ENCODE measurements around the gene KLHDC1.

DNA sequence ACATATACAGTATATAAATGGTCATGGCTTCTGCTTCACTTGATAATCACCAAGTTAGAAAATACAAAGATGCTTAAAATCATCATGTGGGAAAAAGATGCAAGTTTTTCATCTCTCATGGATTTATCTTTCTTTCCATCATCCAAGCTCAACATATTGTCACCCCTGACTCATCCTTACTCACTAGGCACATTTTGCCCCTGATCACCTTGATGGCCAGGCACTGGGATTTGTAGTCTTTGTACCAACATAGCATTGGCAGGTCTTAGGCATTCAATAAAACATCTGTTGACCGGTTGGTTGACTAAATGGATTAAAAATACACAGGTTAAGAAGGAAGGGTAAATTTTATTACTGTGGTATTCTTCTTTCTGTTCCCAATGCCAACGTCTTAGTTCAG is 103.1 kb downstream of the KLHDC1 start:
- no peak for TF ChIP-seq TAF1 (conservative IDR thresholded peaks at IDR 0.05)
- TF ChIP-seq, protein P1, sequence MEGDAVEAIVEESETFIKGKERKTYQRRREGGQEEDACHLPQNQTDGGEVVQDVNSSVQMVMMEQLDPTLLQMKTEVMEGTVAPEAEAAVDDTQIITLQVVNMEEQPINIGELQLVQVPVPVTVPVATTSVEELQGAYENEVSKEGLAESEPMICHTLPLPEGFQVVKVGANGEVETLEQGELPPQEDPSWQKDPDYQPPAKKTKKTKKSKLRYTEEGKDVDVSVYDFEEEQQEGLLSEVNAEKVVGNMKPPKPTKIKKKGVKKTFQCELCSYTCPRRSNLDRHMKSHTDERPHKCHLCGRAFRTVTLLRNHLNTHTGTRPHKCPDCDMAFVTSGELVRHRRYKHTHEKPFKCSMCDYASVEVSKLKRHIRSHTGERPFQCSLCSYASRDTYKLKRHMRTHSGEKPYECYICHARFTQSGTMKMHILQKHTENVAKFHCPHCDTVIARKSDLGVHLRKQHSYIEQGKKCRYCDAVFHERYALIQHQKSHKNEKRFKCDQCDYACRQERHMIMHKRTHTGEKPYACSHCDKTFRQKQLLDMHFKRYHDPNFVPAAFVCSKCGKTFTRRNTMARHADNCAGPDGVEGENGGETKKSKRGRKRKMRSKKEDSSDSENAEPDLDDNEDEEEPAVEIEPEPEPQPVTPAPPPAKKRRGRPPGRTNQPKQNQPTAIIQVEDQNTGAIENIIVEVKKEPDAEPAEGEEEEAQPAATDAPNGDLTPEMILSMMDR (IDR thresholded peaks at IDR 0.05; ENCODE audit: low read depth, low read length, missing input control) = no peak
- TF ChIP-seq, protein P2, sequence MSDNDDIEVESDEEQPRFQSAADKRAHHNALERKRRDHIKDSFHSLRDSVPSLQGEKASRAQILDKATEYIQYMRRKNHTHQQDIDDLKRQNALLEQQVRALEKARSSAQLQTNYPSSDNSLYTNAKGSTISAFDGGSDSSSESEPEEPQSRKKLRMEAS (IDR thresholded peaks at IDR 0.05) = no peak
- TF ChIP-seq FOXA1 (IDR thresholded peaks at IDR 0.05) = no peak
- no peak for TF ChIP-seq JUND (IDR thresholded peaks at IDR 0.05)

Measured in liver (tissue), 3 donors.